ENCODE results near the gene GOLGA7B. TPM values are rescaled to one million over a fixed set of nuclear protein-coding genes. Genes with fewer than 3 reads are reported as not detected.

The GOLGA7B gene
- total RNA-seq, 4 donors from 2014 or later = 12.0 to 27.9 (median 19.4) TPM

GRCh38 chr10:97901381-97901780 lies 51.7 kb downstream of the GOLGA7B start:
- TF ChIP-seq CTCF (IDR thresholded peaks at IDR 0.05) (no peak), POLR2AphosphoS5 (IDR thresholded peaks at IDR 0.05) (no peak), EP300 (IDR thresholded peaks at IDR 0.05) (no peak), POLR2A (IDR thresholded peaks at IDR 0.05) (no peak)
- Histone ChIP-seq H3K4me3 (no peak overlapping the region), H3K27me3 (peaks cover 25% of the 10 kb centered on the region), H3K4me1 (peaks cover 5% of the 10 kb centered on the region), H3K27ac (no peak overlapping the region), H3K36me3 (no peaks in the 10 kb centered on the region), H3K9me3 (no peaks in the 10 kb centered on the region)
- 89% methylated on average over 12 of the region's 12 CpGs for WGBS
- DNase-seq (ENCODE audit: low spot score in 2 of 2) = no peak

- Histone ChIP-seq H3K27me3 (peaks cover 19% of the 10 kb centered on the region), H3K36me3 (no peaks in the 10 kb centered on the region), H3K4me1 (peaks cover 5% of the 10 kb centered on the region), H3K9me3 (no peaks in the 10 kb centered on the region), H3K27ac (no peak overlapping the region), H3K4me3 (no peak overlapping the region)
- TF ChIP-seq POLR2A (IDR thresholded peaks at IDR 0.05) = no peak
- no peak for TF ChIP-seq EP300 (IDR thresholded peaks at IDR 0.05)
- TF ChIP-seq POLR2AphosphoS5 (IDR thresholded peaks at IDR 0.05) = no peak
- TF ChIP-seq CTCF (IDR thresholded peaks at IDR 0.05) = no peak
- no peak for DNase-seq (ENCODE audit: low spot score in 2 of 2)
- 54% methylated on average over 7 of the region's 9 CpGs for WGBS
These were observed 53.7 kb downstream of the GOLGA7B start for GRCh38 chr10:97903128-97904017.

GRCh38 chr10:97904018-97904381 lies 54.4 kb downstream of the GOLGA7B start:
- H3K9me3 ChIP-seq = no peaks in the 10 kb centered on the region
- no peak overlapping the region for H3K27ac ChIP-seq
- no peak overlapping the region for H3K4me3 ChIP-seq
- no peak for DNase-seq (ENCODE audit: low spot score in 2 of 2)
- peaks cover 19% of the 10 kb centered on the region for H3K27me3 ChIP-seq
- WGBS = 79% methylated on average over 5 of the region's 5 CpGs
- H3K36me3 ChIP-seq = no peaks in the 10 kb centered on the region
- H3K4me1 ChIP-seq = peaks cover 5% of the 10 kb centered on the region
- TF ChIP-seq CTCF (IDR thresholded peaks at IDR 0.05) = no peak
- no peak for TF ChIP-seq POLR2AphosphoS5 (IDR thresholded peaks at IDR 0.05)
- no peak for TF ChIP-seq EP300 (IDR thresholded peaks at IDR 0.05)
- no peak for TF ChIP-seq POLR2A (IDR thresholded peaks at IDR 0.05)

- 84% methylated on average over 9 of the region's 11 CpGs for WGBS
- H3K27ac ChIP-seq = no peak overlapping the region
- H3K9me3 ChIP-seq = no peaks in the 10 kb centered on the region
- peaks cover 19% of the 10 kb centered on the region for H3K27me3 ChIP-seq
- H3K36me3 ChIP-seq = no peaks in the 10 kb centered on the region
- H3K4me1 ChIP-seq = peaks cover 5% of the 10 kb centered on the region
- H3K4me3 ChIP-seq = no peak overlapping the region
- TF ChIP-seq CTCF (IDR thresholded peaks at IDR 0.05) (no peak), POLR2AphosphoS5 (IDR thresholded peaks at IDR 0.05) (no peak), EP300 (IDR thresholded peaks at IDR 0.05) (no peak), POLR2A (IDR thresholded peaks at IDR 0.05) (no peak)
- no peak for DNase-seq (ENCODE audit: low spot score in 2 of 2)
These were observed 54.9 kb downstream of the GOLGA7B start for GRCh38 chr10:97904576-97904975.

GRCh38 chr10:97905276-97905675 lies 55.6 kb downstream of the GOLGA7B start:
- no peak for TF ChIP-seq POLR2AphosphoS5 (IDR thresholded peaks at IDR 0.05)
- TF ChIP-seq POLR2A (IDR thresholded peaks at IDR 0.05) = no peak
- TF ChIP-seq CTCF (IDR thresholded peaks at IDR 0.05) = no peak
- TF ChIP-seq EP300 (IDR thresholded peaks at IDR 0.05) = no peak
- H3K27ac ChIP-seq = no peak overlapping the region
- peaks cover 5% of the 10 kb centered on the region for H3K4me1 ChIP-seq
- no peak overlapping the region for H3K4me3 ChIP-seq
- no peaks in the 10 kb centered on the region for H3K9me3 ChIP-seq
- WGBS = 88% methylated on average over 8 of the region's 8 CpGs
- H3K36me3 ChIP-seq = no peaks in the 10 kb centered on the region
- peaks cover 16% of the 10 kb centered on the region for H3K27me3 ChIP-seq
- no peak for DNase-seq (ENCODE audit: low spot score in 2 of 2)
